GM23338 (cell line): ENCODE data around the gene DROSHA.

Source experiments
- CREB1 ChIP-seq: fragments of 250-450 bp; sonication (Bioruptor Pico); IDR thresholded peaks from 2 replicates; pipeline ENCODE4 v1.5.0; 2020; ENCODE audit warnings: low read depth, mild to moderate bottlenecking, moderate library complexity
- ETS1 ChIP-seq: IDR thresholded peaks from 2 replicates; pipeline ENCODE4 v1.6.1; 2016; ENCODE audit warnings: antibody characterized with exemption
- EZH2 ChIP-seq: fragments of 200-600 bp; sonication (generic); IDR thresholded peaks from one replicate; pipeline ENCODE4 v1.8.0; 2017; ENCODE audit warnings: antibody characterized with exemption, mild to moderate bottlenecking, low read depth; ENCODE audit not compliant: unreplicated experiment
- TF ChIP-seq, protein P1 (sequence below): IDR thresholded peaks from one replicate; pipeline ENCODE4 v1.6.1; 2018; ENCODE audit warnings: antibody characterized with exemption; ENCODE audit not compliant: unreplicated experiment
- TF ChIP-seq, protein P2 (sequence below), 2 experiments: fragments of 200-600 bp in 1 of 2; sonication (generic) in 1 of 2; conservative IDR thresholded peaks; 2 replicates each; pipeline versions ENCODE4 v1.5.1 to v1.6.1; 2016 to 2017; ENCODE audit warnings: antibody characterized with exemption in 2 of 2, low read depth in 2 of 2, mild to moderate bottlenecking in 2 of 2, moderate library complexity in 1 of 2
- TF ChIP-seq, protein P3 (sequence below): fragments of 250-450 bp; sonication (Bioruptor Pico); IDR thresholded peaks from 2 replicates; pipeline ENCODE4 v1.5.0; 2020; ENCODE audit warnings: mild to moderate bottlenecking, moderate library complexity

- TF ChIP-seq ETS1, result no peak
- TF ChIP-seq, protein P1, sequence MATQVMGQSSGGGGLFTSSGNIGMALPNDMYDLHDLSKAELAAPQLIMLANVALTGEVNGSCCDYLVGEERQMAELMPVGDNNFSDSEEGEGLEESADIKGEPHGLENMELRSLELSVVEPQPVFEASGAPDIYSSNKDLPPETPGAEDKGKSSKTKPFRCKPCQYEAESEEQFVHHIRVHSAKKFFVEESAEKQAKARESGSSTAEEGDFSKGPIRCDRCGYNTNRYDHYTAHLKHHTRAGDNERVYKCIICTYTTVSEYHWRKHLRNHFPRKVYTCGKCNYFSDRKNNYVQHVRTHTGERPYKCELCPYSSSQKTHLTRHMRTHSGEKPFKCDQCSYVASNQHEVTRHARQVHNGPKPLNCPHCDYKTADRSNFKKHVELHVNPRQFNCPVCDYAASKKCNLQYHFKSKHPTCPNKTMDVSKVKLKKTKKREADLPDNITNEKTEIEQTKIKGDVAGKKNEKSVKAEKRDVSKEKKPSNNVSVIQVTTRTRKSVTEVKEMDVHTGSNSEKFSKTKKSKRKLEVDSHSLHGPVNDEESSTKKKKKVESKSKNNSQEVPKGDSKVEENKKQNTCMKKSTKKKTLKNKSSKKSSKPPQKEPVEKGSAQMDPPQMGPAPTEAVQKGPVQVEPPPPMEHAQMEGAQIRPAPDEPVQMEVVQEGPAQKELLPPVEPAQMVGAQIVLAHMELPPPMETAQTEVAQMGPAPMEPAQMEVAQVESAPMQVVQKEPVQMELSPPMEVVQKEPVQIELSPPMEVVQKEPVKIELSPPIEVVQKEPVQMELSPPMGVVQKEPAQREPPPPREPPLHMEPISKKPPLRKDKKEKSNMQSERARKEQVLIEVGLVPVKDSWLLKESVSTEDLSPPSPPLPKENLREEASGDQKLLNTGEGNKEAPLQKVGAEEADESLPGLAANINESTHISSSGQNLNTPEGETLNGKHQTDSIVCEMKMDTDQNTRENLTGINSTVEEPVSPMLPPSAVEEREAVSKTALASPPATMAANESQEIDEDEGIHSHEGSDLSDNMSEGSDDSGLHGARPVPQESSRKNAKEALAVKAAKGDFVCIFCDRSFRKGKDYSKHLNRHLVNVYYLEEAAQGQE, result no peak
- TF ChIP-seq, protein P2, sequence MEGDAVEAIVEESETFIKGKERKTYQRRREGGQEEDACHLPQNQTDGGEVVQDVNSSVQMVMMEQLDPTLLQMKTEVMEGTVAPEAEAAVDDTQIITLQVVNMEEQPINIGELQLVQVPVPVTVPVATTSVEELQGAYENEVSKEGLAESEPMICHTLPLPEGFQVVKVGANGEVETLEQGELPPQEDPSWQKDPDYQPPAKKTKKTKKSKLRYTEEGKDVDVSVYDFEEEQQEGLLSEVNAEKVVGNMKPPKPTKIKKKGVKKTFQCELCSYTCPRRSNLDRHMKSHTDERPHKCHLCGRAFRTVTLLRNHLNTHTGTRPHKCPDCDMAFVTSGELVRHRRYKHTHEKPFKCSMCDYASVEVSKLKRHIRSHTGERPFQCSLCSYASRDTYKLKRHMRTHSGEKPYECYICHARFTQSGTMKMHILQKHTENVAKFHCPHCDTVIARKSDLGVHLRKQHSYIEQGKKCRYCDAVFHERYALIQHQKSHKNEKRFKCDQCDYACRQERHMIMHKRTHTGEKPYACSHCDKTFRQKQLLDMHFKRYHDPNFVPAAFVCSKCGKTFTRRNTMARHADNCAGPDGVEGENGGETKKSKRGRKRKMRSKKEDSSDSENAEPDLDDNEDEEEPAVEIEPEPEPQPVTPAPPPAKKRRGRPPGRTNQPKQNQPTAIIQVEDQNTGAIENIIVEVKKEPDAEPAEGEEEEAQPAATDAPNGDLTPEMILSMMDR (conservative IDR thresholded peaks at IDR 0.05; ENCODE audit: low read depth in 2 of 2), result no peak
- no peak for TF ChIP-seq CREB1 (CRISPR knock-in tag)
- TF ChIP-seq EZH2, result no peak
- TF ChIP-seq, protein P3, sequence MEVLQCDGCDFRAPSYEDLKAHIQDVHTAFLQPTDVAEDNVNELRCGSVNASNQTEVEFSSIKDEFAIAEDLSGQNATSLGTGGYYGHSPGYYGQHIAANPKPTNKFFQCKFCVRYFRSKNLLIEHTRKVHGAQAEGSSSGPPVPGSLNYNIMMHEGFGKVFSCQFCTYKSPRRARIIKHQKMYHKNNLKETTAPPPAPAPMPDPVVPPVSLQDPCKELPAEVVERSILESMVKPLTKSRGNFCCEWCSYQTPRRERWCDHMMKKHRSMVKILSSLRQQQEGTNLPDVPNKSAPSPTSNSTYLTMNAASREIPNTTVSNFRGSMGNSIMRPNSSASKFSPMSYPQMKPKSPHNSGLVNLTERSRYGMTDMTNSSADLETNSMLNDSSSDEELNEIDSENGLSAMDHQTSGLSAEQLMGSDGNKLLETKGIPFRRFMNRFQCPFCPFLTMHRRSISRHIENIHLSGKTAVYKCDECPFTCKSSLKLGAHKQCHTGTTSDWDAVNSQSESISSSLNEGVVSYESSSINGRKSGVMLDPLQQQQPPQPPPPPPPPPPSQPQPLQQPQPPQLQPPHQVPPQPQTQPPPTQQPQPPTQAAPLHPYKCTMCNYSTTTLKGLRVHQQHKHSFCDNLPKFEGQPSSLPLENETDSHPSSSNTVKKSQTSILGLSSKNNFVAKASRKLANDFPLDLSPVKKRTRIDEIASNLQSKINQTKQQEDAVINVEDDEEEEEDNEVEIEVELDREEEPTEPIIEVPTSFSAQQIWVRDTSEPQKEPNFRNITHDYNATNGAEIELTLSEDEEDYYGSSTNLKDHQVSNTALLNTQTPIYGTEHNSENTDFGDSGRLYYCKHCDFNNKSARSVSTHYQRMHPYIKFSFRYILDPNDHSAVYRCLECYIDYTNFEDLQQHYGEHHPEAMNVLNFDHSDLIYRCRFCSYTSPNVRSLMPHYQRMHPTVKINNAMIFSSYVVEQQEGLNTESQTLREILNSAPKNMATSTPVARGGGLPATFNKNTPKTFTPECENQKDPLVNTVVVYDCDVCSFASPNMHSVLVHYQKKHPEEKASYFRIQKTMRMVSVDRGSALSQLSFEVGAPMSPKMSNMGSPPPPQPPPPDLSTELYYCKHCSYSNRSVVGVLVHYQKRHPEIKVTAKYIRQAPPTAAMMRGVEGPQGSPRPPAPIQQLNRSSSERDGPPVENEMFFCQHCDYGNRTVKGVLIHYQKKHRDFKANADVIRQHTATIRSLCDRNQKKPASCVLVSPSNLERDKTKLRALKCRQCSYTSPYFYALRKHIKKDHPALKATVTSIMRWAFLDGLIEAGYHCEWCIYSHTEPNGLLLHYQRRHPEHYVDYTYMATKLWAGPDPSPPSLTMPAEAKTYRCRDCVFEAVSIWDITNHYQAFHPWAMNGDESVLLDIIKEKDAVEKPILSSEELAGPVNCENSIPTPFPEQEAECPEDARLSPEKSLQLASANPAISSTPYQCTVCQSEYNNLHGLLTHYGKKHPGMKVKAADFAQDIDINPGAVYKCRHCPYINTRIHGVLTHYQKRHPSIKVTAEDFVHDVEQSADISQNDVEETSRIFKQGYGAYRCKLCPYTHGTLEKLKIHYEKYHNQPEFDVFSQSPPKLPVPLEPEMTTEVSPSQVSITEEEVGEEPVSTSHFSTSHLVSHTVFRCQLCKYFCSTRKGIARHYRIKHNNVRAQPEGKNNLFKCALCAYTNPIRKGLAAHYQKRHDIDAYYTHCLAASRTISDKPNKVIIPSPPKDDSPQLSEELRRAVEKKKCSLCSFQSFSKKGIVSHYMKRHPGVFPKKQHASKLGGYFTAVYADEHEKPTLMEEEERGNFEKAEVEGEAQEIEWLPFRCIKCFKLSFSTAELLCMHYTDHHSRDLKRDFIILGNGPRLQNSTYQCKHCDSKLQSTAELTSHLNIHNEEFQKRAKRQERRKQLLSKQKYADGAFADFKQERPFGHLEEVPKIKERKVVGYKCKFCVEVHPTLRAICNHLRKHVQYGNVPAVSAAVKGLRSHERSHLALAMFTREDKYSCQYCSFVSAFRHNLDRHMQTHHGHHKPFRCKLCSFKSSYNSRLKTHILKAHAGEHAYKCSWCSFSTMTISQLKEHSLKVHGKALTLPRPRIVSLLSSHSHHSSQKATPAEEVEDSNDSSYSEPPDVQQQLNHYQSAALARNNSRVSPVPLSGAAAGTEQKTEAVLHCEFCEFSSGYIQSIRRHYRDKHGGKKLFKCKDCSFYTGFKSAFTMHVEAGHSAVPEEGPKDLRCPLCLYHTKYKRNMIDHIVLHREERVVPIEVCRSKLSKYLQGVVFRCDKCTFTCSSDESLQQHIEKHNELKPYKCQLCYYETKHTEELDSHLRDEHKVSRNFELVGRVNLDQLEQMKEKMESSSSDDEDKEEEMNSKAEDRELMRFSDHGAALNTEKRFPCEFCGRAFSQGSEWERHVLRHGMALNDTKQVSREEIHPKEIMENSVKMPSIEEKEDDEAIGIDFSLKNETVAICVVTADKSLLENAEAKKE (CRISPR knock-in tag), result no peak
These were observed 148.2 kb downstream of the DROSHA start for GRCh38 chr5:31383734-31384133.
